ENCODE results near the gene PAK1IP1. TPM values are rescaled to one million over a fixed set of nuclear protein-coding genes. Genes with fewer than 3 reads are reported as not detected.
"Not testable (repeated sequence)": the region's sequence is repeated elsewhere in the genome, so short reads cannot be mapped to it uniquely, and the experiment has no call there.

The PAK1IP1 gene
- 10 to 100 TPM in 1 of 2 donors, 1 to 10 TPM in 1; 6.6 to 16.3 TPM for total RNA-seq

GRCh38 chr6:10694302-10695085 is at the start of gene PAK1IP1, which contains the start of gene C6orf52:
Gene PAK1IP1 (plus strand): TSS chr6:10694972. CDS start chr6:10694986, 14 bp downstream.
Gene C6orf52 (minus strand): TSS chr6:10694616. CDS start chr6:10687550, 7,066 bp downstream.
- intact Hi-C loops (cut with DNase I): loop anchor here (5.0 to 10.0 kb wide), 2 partner anchors 50 to 182 kb away; partner anchors contain the start of gene TMEM14B
- Histone ChIP-seq H3K4me3 (peak within 1 kb of the TSS; percentile 56), H3K9me3 (no peaks in the 10 kb centered on the region), H3K36me3 (no peaks in the 10 kb centered on the region), H3K27ac (peak within 1 kb of the TSS; percentile 83), H3K27me3 (no peaks in the 10 kb centered on the region), H3K9ac (ENCODE audit: low read depth in 2 of 2, low read length in 2 of 2) (peak within 1 kb of the TSS; percentile 90 to 99), H3K4me1 (peaks cover 3% of the 10 kb centered on the region)
- TF ChIP-seq CTCF (IDR thresholded peaks at IDR 0.05): no peak
- peak; percentile 94 for DNase-seq

- H3K36me3 ChIP-seq: no peaks in the 10 kb centered on the region
- no peaks in the 10 kb centered on the region for H3K4me1 ChIP-seq
- H3K27ac ChIP-seq: no peak overlapping the region
- no peaks in the 10 kb centered on the region for H3K9me3 ChIP-seq
- no peaks in the 10 kb centered on the region for H3K27me3 ChIP-seq
- DNase-seq: no peak
- intact Hi-C loops (cut with DNase I): no loop called here
- TF ChIP-seq CTCF (IDR thresholded peaks at IDR 0.05): no peak
- no peak overlapping the region for H3K4me3 ChIP-seq
- H3K9ac ChIP-seq (ENCODE audit: low read depth in 2 of 2, low read length in 2 of 2): no peak overlapping the region
These were observed 39.2 kb upstream of the PAK1IP1 start for GRCh38 chr6:10655508-10656055.

- no peak overlapping the region for H3K27ac ChIP-seq
- peak overlapping the region in 1 of 2 donors; percentile 43 for H3K9ac ChIP-seq (ENCODE audit: low read depth in 2 of 2, low read length in 2 of 2)
- H3K4me3 ChIP-seq: no peak overlapping the region
- no peaks in the 10 kb centered on the region for H3K4me1 ChIP-seq
- H3K36me3 ChIP-seq: no peaks in the 10 kb centered on the region
- intact Hi-C loops (cut with DNase I): no loop called here
- no peak for TF ChIP-seq CTCF (IDR thresholded peaks at IDR 0.05)
- no peaks in the 10 kb centered on the region for H3K9me3 ChIP-seq
- H3K27me3 ChIP-seq: no peaks in the 10 kb centered on the region
- no peak for DNase-seq
These were observed 35.7 kb upstream of the PAK1IP1 start for GRCh38 chr6:10658910-10659698.

GRCh38 chr6:10659699-10660348 is 34.9 kb upstream of the PAK1IP1 start:
- no peaks in the 10 kb centered on the region for H3K27me3 ChIP-seq
- no peaks in the 10 kb centered on the region for H3K9me3 ChIP-seq
- H3K4me1 ChIP-seq: no peaks in the 10 kb centered on the region
- H3K9ac ChIP-seq (ENCODE audit: low read depth in 2 of 2, low read length in 2 of 2): peak overlapping the region in 1 of 2 donors; percentile 43
- no peaks in the 10 kb centered on the region for H3K36me3 ChIP-seq
- H3K27ac ChIP-seq: no peak overlapping the region
- no peak for TF ChIP-seq CTCF (IDR thresholded peaks at IDR 0.05)
- intact Hi-C loops (cut with DNase I): no loop called here
- DNase-seq: no peak
- peak overlapping the region; percentile 11 for H3K4me3 ChIP-seq

GRCh38 chr6:10660431-10661191 is 34.2 kb upstream of the PAK1IP1 start:
- H3K27me3 ChIP-seq; H3K4me1 ChIP-seq; H3K36me3 ChIP-seq; DNase-seq; H3K9ac ChIP-seq (ENCODE audit: low read depth in 2 of 2, low read length in 2 of 2); H3K9me3 ChIP-seq; H3K4me3 ChIP-seq; intact Hi-C loops (cut with DNase I); H3K27ac ChIP-seq: not testable (repeated sequence)
